GM18517 (cell line): ENCODE measurements around the gene MYEF2.

Experiments
- ATAC-seq: cut with Tn5 transposase; IDR thresholded peaks from one replicate; pipeline ENCODE4 v1.9.1; 2021; ENCODE audit warnings: mild to moderate bottlenecking, moderate library complexity; ENCODE audit not compliant: unreplicated experiment

Gene MYEF2

GRCh38 chr15:48147358-48147757 lies 30.7 kb downstream of the MYEF2 start:
- no peak for ATAC-seq

- ATAC-seq = no peak
These were observed 32.2 kb downstream of the MYEF2 start for GRCh38 chr15:48145923-48146322.

GRCh38 chr15:48144889-48145288 lies 33.2 kb downstream of the MYEF2 start:
- peak; percentile 84 for ATAC-seq

GRCh38 chr15:48143856-48144255 lies 34.2 kb downstream of the MYEF2 start:
- no peak for ATAC-seq

GRCh38 chr15:48132874-48133273 lies 45.2 kb downstream of the MYEF2 start:
- no peak for ATAC-seq

- ATAC-seq = no peak
These were observed 46.8 kb downstream of the MYEF2 start for GRCh38 chr15:48131324-48131723.

- ATAC-seq = no peak
These were observed 51.3 kb downstream of the MYEF2 start for GRCh38 chr15:48126667-48127355.

- ATAC-seq = no peak
These were observed 56.2 kb downstream of the MYEF2 start for GRCh38 chr15:48121849-48122248.

- no peak for ATAC-seq
These were observed 57.4 kb downstream of the MYEF2 start, which contains the start of gene SLC24A5 for GRCh38 chr15:48120745-48121144. SLC24A5 (plus strand) TSS chr15:48120990; CDS start chr15:48121045, 55 bp downstream.

GRCh38 chr15:48119277-48119676 lies 58.8 kb downstream of the MYEF2 start:
- ATAC-seq = no peak

GRCh38 chr15:48112242-48112641 lies 65.9 kb downstream of the MYEF2 start:
- no peak for ATAC-seq

GRCh38 chr15:48109856-48110531 lies 68.1 kb downstream of the MYEF2 start:
- no peak for ATAC-seq

GRCh38 chr15:48109212-48109611 lies 68.9 kb downstream of the MYEF2 start:
- no peak for ATAC-seq

GRCh38 chr15:48105936-48106335 lies 72.2 kb downstream of the MYEF2 start:
- no peak for ATAC-seq

GRCh38 chr15:48103647-48104046 lies 74.4 kb downstream of the MYEF2 start:
- ATAC-seq = no peak

- no peak for ATAC-seq
These were observed 75.9 kb downstream of the MYEF2 start for GRCh38 chr15:48102167-48102566.

- no peak for ATAC-seq
These were observed 76.6 kb downstream of the MYEF2 start for GRCh38 chr15:48101376-48101961.

GRCh38 chr15:48097264-48097663 lies 80.8 kb downstream of the MYEF2 start:
- ATAC-seq = no peak

- no peak for ATAC-seq
These were observed 81.3 kb downstream of the MYEF2 start for GRCh38 chr15:48096813-48097212.

- ATAC-seq = peak; percentile 72
These were observed 81.7 kb downstream of the MYEF2 start for GRCh38 chr15:48096355-48096786.

- no peak for ATAC-seq
These were observed 86.6 kb downstream of the MYEF2 start for GRCh38 chr15:48091522-48091921.

GRCh38 chr15:48090666-48091065 lies 87.4 kb downstream of the MYEF2 start:
- no peak for ATAC-seq
